Ishikawa (cell line): ENCODE results near the gene B9D2.

Source experiments
- CREB1 ChIP-seq: IDR thresholded peaks from 2 replicates; pipeline ENCODE4 v1.6.1; 2012; ENCODE audit warnings: low read depth
- EP300 ChIP-seq: IDR thresholded peaks from 2 replicates; pipeline ENCODE4 v1.6.1; 2012; ENCODE audit warnings: borderline replicate concordance
- FOXM1 ChIP-seq: IDR thresholded peaks from 2 replicates; pipeline ENCODE4 v1.6.1; 2012; ENCODE audit warnings: low read depth, borderline replicate concordance
- REST ChIP-seq: IDR thresholded peaks from 2 replicates; pipeline ENCODE4 v1.6.1; 2012; ENCODE audit warnings: low read depth, mild to moderate bottlenecking
- TAF1 ChIP-seq: IDR thresholded peaks from 2 replicates; pipeline ENCODE4 v1.6.1; 2012; ENCODE audit warnings: low read depth, mild to moderate bottlenecking
- ZBTB7A ChIP-seq: IDR thresholded peaks from 2 replicates; pipeline ENCODE4 v1.6.1; 2012; ENCODE audit warnings: low read depth

DNA sequence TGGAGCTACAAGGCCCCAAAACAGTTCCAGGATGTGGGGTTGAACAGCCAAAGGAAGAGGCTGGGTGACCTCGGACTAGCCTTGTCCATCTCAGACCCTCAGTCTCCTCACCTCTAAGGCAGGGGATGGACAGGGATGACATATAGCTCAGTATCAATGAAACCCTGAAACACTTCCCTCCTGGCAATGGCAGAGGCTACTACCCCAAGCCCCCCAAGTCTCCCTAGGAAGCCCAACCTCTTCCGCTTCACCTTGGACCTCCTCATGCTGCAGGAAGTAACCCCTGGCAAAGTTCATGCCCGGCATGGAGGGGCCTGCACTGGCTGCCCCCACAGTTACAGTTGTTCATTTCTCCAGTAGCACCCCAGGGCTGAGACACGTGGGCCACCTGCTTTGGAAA lies 43.4 kb downstream of the B9D2 start:
- TF ChIP-seq EP300: no peak
- no peak for TF ChIP-seq REST
- no peak for TF ChIP-seq TAF1
- no peak for TF ChIP-seq CREB1
- no peak for TF ChIP-seq ZBTB7A
- TF ChIP-seq FOXM1: no peak
